ENCODE results near the gene IKBIP.

Gene IKBIP, protein sequence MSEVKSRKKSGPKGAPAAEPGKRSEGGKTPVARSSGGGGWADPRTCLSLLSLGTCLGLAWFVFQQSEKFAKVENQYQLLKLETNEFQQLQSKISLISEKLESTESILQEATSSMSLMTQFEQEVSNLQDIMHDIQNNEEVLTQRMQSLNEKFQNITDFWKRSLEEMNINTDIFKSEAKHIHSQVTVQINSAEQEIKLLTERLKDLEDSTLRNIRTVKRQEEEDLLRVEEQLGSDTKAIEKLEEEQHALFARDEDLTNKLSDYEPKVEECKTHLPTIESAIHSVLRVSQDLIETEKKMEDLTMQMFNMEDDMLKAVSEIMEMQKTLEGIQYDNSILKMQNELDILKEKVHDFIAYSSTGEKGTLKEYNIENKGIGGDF

DNA sequence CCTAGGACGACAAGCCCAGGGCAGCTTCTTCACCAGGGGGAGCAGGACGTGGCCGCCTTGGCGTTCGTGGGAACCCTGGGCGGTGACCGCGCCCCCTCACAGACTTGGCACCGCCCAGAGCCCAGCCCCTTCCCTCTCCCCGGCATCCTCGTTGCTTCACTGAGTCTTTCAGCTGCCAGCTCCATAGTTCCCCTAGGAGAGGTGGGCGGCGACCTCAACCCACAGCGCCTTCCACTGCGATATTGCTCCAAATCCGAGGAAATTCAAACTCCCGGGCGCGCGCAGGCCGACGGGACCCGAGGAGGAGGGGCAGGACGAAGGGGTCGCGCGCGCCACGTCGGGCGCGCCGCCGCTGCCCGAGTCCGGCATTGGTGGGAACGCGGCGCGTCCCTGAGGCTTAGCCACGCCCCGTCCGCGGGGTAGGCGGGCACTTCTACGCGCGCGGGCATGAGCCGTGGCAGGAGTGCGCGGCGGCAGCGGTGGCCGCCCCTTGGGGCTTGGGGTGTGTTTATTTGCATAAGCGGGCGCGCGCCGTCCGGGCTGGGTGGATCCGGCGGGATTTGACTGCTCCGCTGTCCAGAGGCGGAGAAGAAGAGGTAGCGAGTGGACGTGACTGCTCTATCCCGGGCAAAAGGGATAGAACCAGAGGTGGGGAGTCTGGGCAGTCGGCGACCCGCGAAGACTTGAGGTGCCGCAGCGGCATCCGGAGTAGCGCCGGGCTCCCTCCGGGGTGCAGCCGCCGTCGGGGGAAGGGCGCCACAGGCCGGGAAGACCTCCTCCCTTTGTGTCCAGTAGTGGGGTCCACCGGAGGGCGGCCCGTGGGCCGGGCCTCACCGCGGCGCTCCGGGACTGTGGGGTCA, at the start of gene IKBIP, which contains the start of gene APAF1:
IKBIP (minus strand) TSS at position 77 of the 860 bp plus-strand sequence. CDS start 87 bp downstream, outside the sequence.
APAF1 (plus strand) TSS at position 579 of the 860 bp plus-strand sequence. CDS start 3,070 bp downstream, outside the sequence.
- peak; percentile 80 for DNase-seq (ENCODE audit: extremely low read depth, low read depth)
- TF ChIP-seq, protein P1, sequence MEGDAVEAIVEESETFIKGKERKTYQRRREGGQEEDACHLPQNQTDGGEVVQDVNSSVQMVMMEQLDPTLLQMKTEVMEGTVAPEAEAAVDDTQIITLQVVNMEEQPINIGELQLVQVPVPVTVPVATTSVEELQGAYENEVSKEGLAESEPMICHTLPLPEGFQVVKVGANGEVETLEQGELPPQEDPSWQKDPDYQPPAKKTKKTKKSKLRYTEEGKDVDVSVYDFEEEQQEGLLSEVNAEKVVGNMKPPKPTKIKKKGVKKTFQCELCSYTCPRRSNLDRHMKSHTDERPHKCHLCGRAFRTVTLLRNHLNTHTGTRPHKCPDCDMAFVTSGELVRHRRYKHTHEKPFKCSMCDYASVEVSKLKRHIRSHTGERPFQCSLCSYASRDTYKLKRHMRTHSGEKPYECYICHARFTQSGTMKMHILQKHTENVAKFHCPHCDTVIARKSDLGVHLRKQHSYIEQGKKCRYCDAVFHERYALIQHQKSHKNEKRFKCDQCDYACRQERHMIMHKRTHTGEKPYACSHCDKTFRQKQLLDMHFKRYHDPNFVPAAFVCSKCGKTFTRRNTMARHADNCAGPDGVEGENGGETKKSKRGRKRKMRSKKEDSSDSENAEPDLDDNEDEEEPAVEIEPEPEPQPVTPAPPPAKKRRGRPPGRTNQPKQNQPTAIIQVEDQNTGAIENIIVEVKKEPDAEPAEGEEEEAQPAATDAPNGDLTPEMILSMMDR (IDR thresholded peaks at IDR 0.05; ENCODE audit: low read depth, low read length, missing control alignments), result no peak
- peak within 1 kb of the TSS; percentile 94 for H3K4me3 ChIP-seq (replicated peaks; ENCODE audit: low read depth, low read length)

DNA sequence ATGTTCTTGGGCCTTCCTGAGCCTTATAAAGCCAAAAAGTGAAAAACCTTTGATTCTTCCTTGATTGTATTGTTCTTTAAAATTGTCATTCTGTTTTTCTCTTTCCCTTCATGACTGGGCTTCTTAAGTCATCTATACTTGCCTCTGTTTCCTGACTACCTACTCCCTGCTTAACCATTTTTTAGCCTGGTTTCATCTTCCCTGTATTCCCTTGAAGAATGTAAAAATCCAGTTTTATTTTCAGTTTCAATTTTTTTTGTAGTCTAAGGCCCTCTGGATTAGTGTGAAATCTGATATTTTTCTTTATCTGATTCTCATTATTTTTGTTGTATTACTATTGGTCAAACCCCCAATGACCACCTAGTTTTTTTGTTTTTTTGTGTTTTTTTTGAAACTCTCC, 46.8 kb upstream of the IKBIP start:
- TF ChIP-seq, protein P1 (IDR thresholded peaks at IDR 0.05; ENCODE audit: low read depth, low read length, missing control alignments), result no peak
- no peak overlapping the region for H3K4me3 ChIP-seq (replicated peaks; ENCODE audit: low read depth, low read length)
- DNase-seq (ENCODE audit: extremely low read depth, low read depth), result no peak

DNA sequence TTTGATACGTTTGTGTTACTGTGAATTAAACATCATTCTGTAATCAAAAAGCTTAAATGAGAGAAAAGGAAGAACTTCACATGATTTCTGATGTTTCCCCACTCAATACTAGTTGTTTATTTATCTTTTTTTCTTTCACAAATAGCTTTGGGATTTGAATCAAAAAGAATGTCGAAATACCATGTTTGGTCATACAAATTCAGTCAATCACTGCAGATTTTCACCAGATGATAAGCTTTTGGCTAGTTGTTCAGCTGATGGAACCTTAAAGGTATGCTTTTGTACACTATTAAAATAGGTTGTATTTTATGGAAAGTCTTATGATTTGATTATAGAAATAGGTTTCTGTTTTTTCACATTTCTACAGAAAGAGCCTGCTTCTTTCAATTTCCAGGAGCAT, 42.0 kb upstream of the IKBIP start:
- no peak for DNase-seq (ENCODE audit: extremely low read depth, low read depth)
- H3K4me3 ChIP-seq (replicated peaks; ENCODE audit: low read depth, low read length), result no peak overlapping the region
- TF ChIP-seq, protein P1 (IDR thresholded peaks at IDR 0.05; ENCODE audit: low read depth, low read length, missing control alignments), result no peak

DNA sequence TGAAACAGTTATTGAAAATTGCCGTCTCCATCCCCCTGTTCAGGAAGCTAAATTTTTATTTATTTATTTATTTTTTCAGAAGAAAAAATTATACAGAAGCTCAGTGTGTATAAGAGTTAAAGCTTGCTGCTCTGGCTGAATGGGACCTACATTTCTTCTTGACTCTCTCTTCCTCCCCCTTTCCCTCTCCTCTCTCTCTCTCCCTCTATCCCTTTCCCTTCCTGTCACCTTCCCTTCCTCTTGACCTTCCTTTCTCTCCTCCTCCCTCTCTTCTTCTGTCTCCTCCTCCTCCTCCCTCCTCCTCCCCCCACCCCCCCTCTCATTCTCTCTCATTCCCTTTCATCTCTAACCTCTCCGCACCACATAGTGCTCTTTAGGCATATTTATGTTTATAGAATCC, 39.6 kb upstream of the IKBIP start:
- TF ChIP-seq, protein P1 (IDR thresholded peaks at IDR 0.05; ENCODE audit: low read depth, low read length, missing control alignments), result no peak
- no peak for DNase-seq (ENCODE audit: extremely low read depth, low read depth)
- no peak overlapping the region for H3K4me3 ChIP-seq (replicated peaks; ENCODE audit: low read depth, low read length)

DNA sequence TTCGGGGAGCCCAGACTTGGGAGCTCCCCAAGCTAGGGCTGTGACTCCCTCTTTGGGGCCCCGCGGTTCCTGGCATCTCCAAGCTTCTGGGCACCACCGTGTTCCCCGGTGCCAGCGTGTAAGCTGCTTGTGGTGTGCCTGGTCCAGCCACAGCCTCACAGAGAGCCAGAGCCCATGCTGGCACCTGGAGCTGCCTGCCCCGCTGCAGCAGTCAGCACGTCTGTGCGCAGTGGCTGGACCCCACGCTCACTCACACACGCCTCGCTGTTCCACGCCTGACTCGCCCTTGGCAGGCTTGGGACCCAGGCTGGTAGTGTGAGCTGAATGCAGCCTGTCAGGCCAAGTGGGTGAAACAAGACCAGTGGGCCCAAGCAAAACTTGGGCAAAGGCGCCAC, 35.0 kb upstream of the IKBIP start:
- DNase-seq (ENCODE audit: extremely low read depth, low read depth), result no peak
- no peak overlapping the region for H3K4me3 ChIP-seq (replicated peaks; ENCODE audit: low read depth, low read length)
- TF ChIP-seq, protein P1 (IDR thresholded peaks at IDR 0.05; ENCODE audit: low read depth, low read length, missing control alignments), result no peak

DNA sequence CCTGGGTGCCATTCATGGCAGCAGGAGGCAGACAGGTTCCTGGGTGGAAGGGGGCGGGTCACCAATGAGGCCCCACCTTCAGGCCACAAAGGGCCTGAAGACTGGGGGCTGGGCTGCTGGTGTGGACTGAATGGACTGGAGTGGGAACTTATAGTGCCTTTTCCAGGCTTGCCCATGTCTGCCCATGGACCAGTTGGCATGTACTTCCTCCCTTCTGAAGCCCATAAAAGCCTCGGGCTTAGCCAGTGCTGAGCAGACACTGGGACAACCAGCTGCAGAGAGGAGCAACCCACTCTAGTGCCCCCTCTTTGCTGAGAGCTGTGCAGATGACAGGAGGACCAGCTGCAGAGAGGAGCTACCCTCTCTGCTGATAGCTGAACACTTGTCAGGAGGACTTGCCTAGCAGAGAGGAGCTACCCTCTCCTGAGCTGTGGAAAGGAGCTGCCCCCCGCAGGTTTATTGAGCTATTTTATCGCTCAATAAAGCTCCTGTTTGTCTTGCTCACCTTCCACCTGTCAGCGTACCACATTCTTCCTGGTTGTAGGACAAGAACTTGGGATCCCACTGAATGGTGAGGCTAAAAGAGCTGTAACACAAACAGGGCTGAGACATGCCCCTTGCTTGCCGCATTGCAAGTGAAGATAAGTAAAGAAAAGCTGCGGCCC, 34.5 kb upstream of the IKBIP start:
- no peak for DNase-seq (ENCODE audit: extremely low read depth, low read depth)
- TF ChIP-seq, protein P1 (IDR thresholded peaks at IDR 0.05; ENCODE audit: low read depth, low read length, missing control alignments), result no peak
- H3K4me3 ChIP-seq (replicated peaks; ENCODE audit: low read depth, low read length), result no peak overlapping the region

All from HFF-Myc (cell line).